H9 (cell line): Measurements from ENCODE around the gene PKNOX2. TPM values are rescaled to one million over a fixed set of nuclear protein-coding genes. Genes with fewer than 3 reads are reported as not detected.

ENCODE experiments used
- DNase-seq: peaks from one replicate; pipeline ENCODE4 v3.0.0-alpha.2; 2017
- H2AFZ ChIP-seq: one replicate; pipeline ENCODE4 v1.6.1; 2013; ENCODE audit warnings: mild to moderate bottlenecking, low read length, control low read depth, moderate library complexity
- H2AK5ac ChIP-seq: 2 replicates; pipeline ENCODE4 v1.6.1; 2013; ENCODE audit warnings: low read length, control low read depth, mixed read lengths; ENCODE audit not compliant: insufficient read length
- H2BK120ac ChIP-seq: one replicate; pipeline ENCODE4 v1.6.1; 2013; ENCODE audit warnings: low read depth, mild to moderate bottlenecking, low read length, control low read depth, inconsistent platforms; ENCODE audit not compliant: poor library complexity, severe bottlenecking
- H2BK12ac ChIP-seq: 2 replicates; pipeline ENCODE4 v1.6.1; 2013; ENCODE audit warnings: low read length, control low read depth, mixed read lengths, low read depth; ENCODE audit not compliant: insufficient read length
- H2BK15ac ChIP-seq: 2 replicates; pipeline ENCODE4 v1.6.1; 2013; ENCODE audit warnings: low read depth, low read length, control low read depth
- H2BK20ac ChIP-seq: one replicate; pipeline ENCODE4 v1.6.1; 2013; ENCODE audit warnings: low read depth, mild to moderate bottlenecking, low read length, control low read depth, inconsistent platforms; ENCODE audit not compliant: poor library complexity, severe bottlenecking
- H2BK5ac ChIP-seq: 2 replicates; pipeline ENCODE4 v1.6.1; 2013; ENCODE audit warnings: low read length, control low read depth, mixed read lengths; ENCODE audit not compliant: insufficient read length
- H3K14ac ChIP-seq: 2 replicates; pipeline ENCODE4 v1.6.1; 2013; ENCODE audit warnings: low read length, control low read depth; ENCODE audit not compliant: insufficient read depth
- H3K18ac ChIP-seq: 2 replicates; pipeline ENCODE4 v1.6.1; 2013; ENCODE audit warnings: low read depth, mild to moderate bottlenecking, mixed read lengths, low read length, control low read depth; ENCODE audit not compliant: insufficient read length
- H3K23ac ChIP-seq: 2 replicates; pipeline ENCODE4 v1.6.1; 2013; ENCODE audit warnings: low read length, control low read depth, mixed read lengths, low read depth; ENCODE audit not compliant: insufficient read length
- H3K23me2 ChIP-seq: 2 replicates; pipeline ENCODE4 v1.6.1; 2013; ENCODE audit warnings: low read depth, mild to moderate bottlenecking, mixed read lengths, low read length, control low read depth; ENCODE audit not compliant: insufficient read length, poor library complexity, severe bottlenecking
- H3K27ac ChIP-seq: 2 replicates; pipeline ENCODE4 v1.5.1; 2013; ENCODE audit warnings: low read length, control low read depth, mixed read lengths, low read depth; ENCODE audit not compliant: insufficient read length
- H3K27me3 ChIP-seq: 2 replicates; pipeline ENCODE4 v1.6.1; 2013; ENCODE audit warnings: low read length, control low read depth, inconsistent platforms; ENCODE audit not compliant: insufficient read depth
- H3K4ac ChIP-seq: 2 replicates; pipeline ENCODE4 v1.6.1; 2013; ENCODE audit warnings: low read depth, mild to moderate bottlenecking, control low read depth, inconsistent platforms, low read length, moderate library complexity
- H3K4me1 ChIP-seq: 2 replicates; pipeline ENCODE4 v1.6.1; 2013; ENCODE audit warnings: low read length, control low read depth, inconsistent platforms; ENCODE audit not compliant: insufficient read depth
- H3K4me2 ChIP-seq: 2 replicates; pipeline ENCODE4 v1.6.1; 2013; ENCODE audit warnings: low read length, control low read depth, mixed read lengths; ENCODE audit not compliant: insufficient read length, insufficient read depth
- H3K56ac ChIP-seq: 2 replicates; pipeline ENCODE4 v1.6.1; 2013; ENCODE audit warnings: low read depth, mild to moderate bottlenecking, mixed read lengths, low read length, control low read depth; ENCODE audit not compliant: insufficient read length
- H3K79me1 ChIP-seq: 2 replicates; pipeline ENCODE4 v1.6.1; 2013; ENCODE audit warnings: low read depth, mild to moderate bottlenecking, moderate library complexity, low read length, control low read depth, inconsistent platforms; ENCODE audit not compliant: insufficient read depth, poor library complexity, severe bottlenecking
- H3K79me2 ChIP-seq: 2 replicates; pipeline ENCODE4 v1.6.1; 2013; ENCODE audit warnings: low read length, control low read depth, inconsistent platforms; ENCODE audit not compliant: insufficient read depth
- H3K9ac ChIP-seq: 2 replicates; pipeline ENCODE4 v1.6.1; 2013; ENCODE audit warnings: low read length, control low read depth, mixed read lengths; ENCODE audit not compliant: insufficient read length; ENCODE audit errors: extremely low read depth
- H3K9me3 ChIP-seq: one replicate; pipeline ENCODE4 v1.6.1; 2013; ENCODE audit warnings: low read depth, low read length, inconsistent platforms; ENCODE audit not compliant: control insufficient read depth
- H3T11ph ChIP-seq: one replicate; pipeline ENCODE4 v1.6.1; 2013; ENCODE audit warnings: mild to moderate bottlenecking, low read length, control low read depth, inconsistent platforms
- H4K20me1 ChIP-seq: one replicate; pipeline ENCODE4 v1.6.1; 2013; ENCODE audit not compliant: control insufficient read depth, insufficient read length, insufficient read depth
- H4K5ac ChIP-seq: 2 replicates; pipeline ENCODE4 v1.6.1; 2013; ENCODE audit warnings: low read depth, mild to moderate bottlenecking, mixed read lengths, low read length, control low read depth; ENCODE audit not compliant: insufficient read length
- H4K8ac ChIP-seq: replicated peaks from 2 replicates; pipeline ENCODE4 v1.6.1; 2013; ENCODE audit warnings: low read length, control low read depth, mixed read lengths, low read depth; ENCODE audit not compliant: insufficient read length
- H4K91ac ChIP-seq: 2 replicates; pipeline ENCODE4 v1.6.1; 2013; ENCODE audit warnings: low read depth, mild to moderate bottlenecking, moderate library complexity, mixed read lengths, low read length, control low read depth; ENCODE audit not compliant: insufficient read length
- H3K27ac Mint-ChIP-seq, 3 experiments: 2 replicates in 2 of 3; 3 replicates in 1 of 3; pipeline ENCODE4 v1.8.0; 2020 to 2021; ENCODE audit warnings: mixed read lengths in 3 of 3, mild to moderate bottlenecking in 1 of 3, moderate library complexity in 1 of 3
- H3K27me3 Mint-ChIP-seq: 2 replicates; pipeline ENCODE4 v1.8.0; 2021; ENCODE audit warnings: low read depth, mild to moderate bottlenecking, moderate library complexity, mixed read lengths
- H3K36me3 Mint-ChIP-seq, 3 experiments: 2 replicates in 2 of 3; 3 replicates in 1 of 3; pipeline ENCODE4 v1.8.0; 2020 to 2021; ENCODE audit warnings: low read depth in 3 of 3, mixed read lengths in 3 of 3; ENCODE audit not compliant: insufficient read depth in 1 of 3
- H3K4me1 Mint-ChIP-seq, 2 experiments: 2 replicates each; pipeline ENCODE4 v1.8.0; 2020; ENCODE audit warnings: mixed read lengths in 2 of 2
- H3K4me3 Mint-ChIP-seq, 2 experiments: 2 replicates in 1 of 2; 3 replicates in 1 of 2; pipeline ENCODE4 v1.8.0; 2020 to 2021; ENCODE audit warnings: mild to moderate bottlenecking in 2 of 2, mixed read lengths in 2 of 2, moderate library complexity in 1 of 2
- H3K9me3 Mint-ChIP-seq, 2 experiments: 2 replicates in 1 of 2; 3 replicates in 1 of 2; pipeline ENCODE4 v1.8.0; 2020; ENCODE audit warnings: mild to moderate bottlenecking in 2 of 2, mixed read lengths in 2 of 2, moderate library complexity in 1 of 2
- CTCF ChIP-seq: fragments of 200-600 bp; sonication (generic); conservative IDR thresholded peaks from 3 replicates; pipeline ENCODE4 v1.8.0; 2021; ENCODE audit warnings: antibody characterized with exemption, mild to moderate bottlenecking
- WGBS: extraction: QIAGEN DNeasy Blood & Tissue Kit; methylation state at CpG from one replicate; pipeline ENCODE4 v1.1.7; 2013; ENCODE audit warnings: missing lambda C conversion rate, low lambda C conversion rate, mixed read lengths; ENCODE audit not compliant: insufficient read length; ENCODE audit errors: extremely low coverage; 5-methylcytosine and 5-hydroxymethylcytosine counted together
- total RNA-seq: library from RNA; stranded (reverse); gene quantifications from 2 replicates; pipeline ENCODE4 v1.2.1, GENCODE V29; 2021

The PKNOX2 gene
- total RNA-seq, 1 experiment from 2014 or later: 1.3 TPM

DNA sequence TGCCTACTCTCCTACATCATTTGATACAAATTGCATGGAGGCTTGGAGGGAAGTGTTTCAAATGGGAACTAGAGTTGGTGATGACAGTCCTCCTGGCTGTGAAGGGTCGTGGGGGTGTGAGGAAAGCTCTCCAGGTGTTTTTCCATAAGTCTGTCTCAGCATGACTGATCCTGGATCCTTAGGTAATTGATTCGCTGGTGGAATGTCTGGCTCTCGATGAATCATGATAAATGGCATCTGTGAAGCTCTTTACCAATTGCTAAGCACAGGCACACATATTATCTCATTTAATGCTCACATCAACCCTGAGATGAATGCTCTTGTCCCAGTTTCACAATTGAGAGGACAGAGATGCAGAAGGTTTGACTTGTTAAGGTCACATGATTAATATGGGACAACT lies 107.5 kb downstream of the PKNOX2 start:
- H3K4ac ChIP-seq: no peak overlapping the region
- no peak overlapping the region for H4K8ac ChIP-seq
- H4K5ac ChIP-seq: no peak overlapping the region
- Mint-ChIP-seq H3K27me3 (peaks cover 3% of the 10 kb centered on the region), H3K9me3 (no peaks in the 10 kb centered on the region), H3K4me3 (no peak overlapping the region), H3K36me3 (no peaks in the 10 kb centered on the region), H3K4me1 (peaks cover 25 to 36% of the 10 kb centered on the region in 2 experiments), H3K27ac (no peak overlapping the region; a peak in 1 of 7 replicates)
- H3K18ac ChIP-seq: no peak overlapping the region
- peaks cover 1% of the 10 kb centered on the region for H4K20me1 ChIP-seq
- no peaks in the 10 kb centered on the region for H3K23me2 ChIP-seq
- H3K9ac ChIP-seq: no peak overlapping the region
- TF ChIP-seq CTCF: no peak
- H2AK5ac ChIP-seq: no peak overlapping the region
- H3T11ph ChIP-seq: no peak overlapping the region
- H3K79me2 ChIP-seq: no peaks in the 10 kb centered on the region
- no peak overlapping the region for H3K14ac ChIP-seq
- H3K23ac ChIP-seq: no peak overlapping the region
- H2BK15ac ChIP-seq: no peak overlapping the region
- no peak overlapping the region for H4K91ac ChIP-seq
- H3K27ac ChIP-seq: no peak overlapping the region
- H3K56ac ChIP-seq: no peak overlapping the region
- H3K4me2 ChIP-seq: no peak overlapping the region
- H2BK120ac ChIP-seq: no peak overlapping the region
- no peaks in the 10 kb centered on the region for H3K9me3 ChIP-seq
- no CpG with 5 or more reads among the region's 3 CpGs for WGBS
- H2BK5ac ChIP-seq: no peak overlapping the region
- no peak for DNase-seq
- H3K27me3 ChIP-seq: no peaks in the 10 kb centered on the region; the same call in 1 of the 2 replicates
- H3K4me1 ChIP-seq: peaks cover 2% of the 10 kb centered on the region; the same call in 1 of the 2 replicates
- H2BK20ac ChIP-seq: no peak overlapping the region
- H2AFZ ChIP-seq: no peak overlapping the region
- no peaks in the 10 kb centered on the region for H3K79me1 ChIP-seq
- H2BK12ac ChIP-seq: no peak overlapping the region
